Mesenchymal stem cell (in vitro differentiated cells and primary cell): ENCODE data around the gene CCDC51.

ENCODE experiments used
- DNase-seq: peaks from one replicate; pipeline ENCODE4 v3.0.0-alpha.2; 2013
- H2AFZ ChIP-seq: one replicate; pipeline ENCODE4 v1.6.1; 2013; ENCODE audit warnings: low read depth, mild to moderate bottlenecking, control low read depth, inconsistent platforms, low read length, moderate library complexity
- H2AK5ac ChIP-seq: 2 replicates; pipeline ENCODE4 v1.6.1; 2013; ENCODE audit warnings: low read length, moderate library complexity, mild to moderate bottlenecking, inconsistent platforms; ENCODE audit not compliant: severe bottlenecking
- H2BK120ac ChIP-seq: one replicate; pipeline ENCODE4 v1.6.1; 2013; ENCODE audit warnings: low read depth, mild to moderate bottlenecking, inconsistent platforms, low read length, moderate library complexity
- H2BK12ac ChIP-seq, 2 experiments: one replicate each; pipeline ENCODE4 v1.6.1; 2013; ENCODE audit warnings: inconsistent platforms in 2 of 2, low read length in 2 of 2, mild to moderate bottlenecking in 2 of 2, moderate library complexity in 2 of 2, control low read depth in 1 of 2
- H2BK15ac ChIP-seq: one replicate; pipeline ENCODE4 v1.6.1; 2013; ENCODE audit warnings: mild to moderate bottlenecking, low read depth, inconsistent platforms; ENCODE audit not compliant: poor library complexity, severe bottlenecking
- H2BK5ac ChIP-seq: 2 replicates; pipeline ENCODE4 v1.6.1; 2013; ENCODE audit warnings: low read depth, mild to moderate bottlenecking, low read length, control low read depth, inconsistent platforms; ENCODE audit not compliant: poor library complexity, severe bottlenecking
- H3K14ac ChIP-seq, 2 experiments: one replicate each; pipeline ENCODE4 v1.6.1; 2013; ENCODE audit warnings: inconsistent platforms in 2 of 2, low read length in 2 of 2, control low read depth in 1 of 2, mild to moderate bottlenecking in 1 of 2, moderate library complexity in 1 of 2
- H3K18ac ChIP-seq, 2 experiments: one replicate each; pipeline ENCODE4 v1.6.1; 2013; ENCODE audit warnings: inconsistent platforms in 2 of 2, low read length in 2 of 2, control low read depth in 1 of 2, low read depth in 1 of 2, mild to moderate bottlenecking in 1 of 2
- H3K23ac ChIP-seq, 2 experiments: one replicate each; pipeline ENCODE4 v1.6.1; 2013; ENCODE audit warnings: inconsistent platforms in 2 of 2, low read length in 2 of 2, mild to moderate bottlenecking in 2 of 2, moderate library complexity in 2 of 2, control low read depth in 1 of 2
- H3K27ac ChIP-seq: 2 replicates; pipeline ENCODE4 v1.5.1; 2013; ENCODE audit warnings: mild to moderate bottlenecking, moderate library complexity, low read length, control low read depth, inconsistent platforms; ENCODE audit not compliant: poor library complexity, severe bottlenecking
- H3K27me3 ChIP-seq, 2 experiments: 2 replicates each; pipeline versions ENCODE4 v1.6.1 to v1.7.0; 2013; ENCODE audit warnings: low read length in 2 of 2, mild to moderate bottlenecking in 2 of 2, moderate library complexity in 2 of 2, control low read depth in 1 of 2, inconsistent platforms in 1 of 2; ENCODE audit not compliant: control insufficient read depth in 1 of 2, insufficient read depth in 1 of 2
- H3K36me3 ChIP-seq, 2 experiments: 2 replicates each; pipeline versions ENCODE4 v1.6.1 to v1.7.0; 2013; ENCODE audit warnings: low read length in 2 of 2, control low read depth in 1 of 2, inconsistent platforms in 1 of 2, low read depth in 1 of 2, mild to moderate bottlenecking in 1 of 2; ENCODE audit not compliant: insufficient read depth in 2 of 2, control insufficient read depth in 1 of 2
- H3K4ac ChIP-seq, 2 experiments: one replicate each; pipeline ENCODE4 v1.6.1; 2013; ENCODE audit warnings: inconsistent platforms in 2 of 2, low read length in 2 of 2, mild to moderate bottlenecking in 2 of 2, moderate library complexity in 2 of 2, control low read depth in 1 of 2, low read depth in 1 of 2
- H3K4me1 ChIP-seq: 2 replicates; pipeline ENCODE4 v1.6.1; 2013; ENCODE audit warnings: low read depth, low read length, control low read depth; ENCODE audit not compliant: control insufficient read depth, insufficient read depth
- H3K4me2 ChIP-seq: 2 replicates; pipeline ENCODE4 v1.6.1; 2013; ENCODE audit warnings: low read length, mild to moderate bottlenecking, inconsistent platforms; ENCODE audit not compliant: poor library complexity, severe bottlenecking
- H3K4me3 ChIP-seq, 2 experiments: 2 replicates each; pipeline versions ENCODE4 v1.5.1 to v1.7.0; 2013; ENCODE audit warnings: low read length in 2 of 2, mild to moderate bottlenecking in 2 of 2, control low read depth in 1 of 2, low read depth in 1 of 2; ENCODE audit not compliant: insufficient read depth in 1 of 2
- H3K79me1 ChIP-seq: replicated peaks from 2 replicates; pipeline ENCODE4 v1.6.1; 2013; ENCODE audit warnings: mild to moderate bottlenecking, control low read depth, low read length, inconsistent platforms; ENCODE audit not compliant: poor library complexity, severe bottlenecking
- H3K9ac ChIP-seq: 2 replicates; pipeline ENCODE4 v1.7.0; 2013; ENCODE audit warnings: mild to moderate bottlenecking, low read length, moderate library complexity
- H3K9me3 ChIP-seq: 2 replicates; pipeline ENCODE4 v1.7.0; 2013; ENCODE audit warnings: mild to moderate bottlenecking, low read length; ENCODE audit not compliant: control insufficient read depth
- H4K8ac ChIP-seq: one replicate; pipeline ENCODE4 v1.6.1; 2013; ENCODE audit warnings: inconsistent platforms, mild to moderate bottlenecking, low read length, moderate library complexity
- H4K91ac ChIP-seq: one replicate; pipeline ENCODE4 v1.6.1; 2013; ENCODE audit warnings: mild to moderate bottlenecking, low read length, inconsistent platforms
- WGBS: methylation state at CpG from one replicate; pipeline ENCODE4 v1.1.7; 2013; ENCODE audit warnings: mixed read lengths; 5-methylcytosine and 5-hydroxymethylcytosine counted together

CCDC51 gene

DNA sequence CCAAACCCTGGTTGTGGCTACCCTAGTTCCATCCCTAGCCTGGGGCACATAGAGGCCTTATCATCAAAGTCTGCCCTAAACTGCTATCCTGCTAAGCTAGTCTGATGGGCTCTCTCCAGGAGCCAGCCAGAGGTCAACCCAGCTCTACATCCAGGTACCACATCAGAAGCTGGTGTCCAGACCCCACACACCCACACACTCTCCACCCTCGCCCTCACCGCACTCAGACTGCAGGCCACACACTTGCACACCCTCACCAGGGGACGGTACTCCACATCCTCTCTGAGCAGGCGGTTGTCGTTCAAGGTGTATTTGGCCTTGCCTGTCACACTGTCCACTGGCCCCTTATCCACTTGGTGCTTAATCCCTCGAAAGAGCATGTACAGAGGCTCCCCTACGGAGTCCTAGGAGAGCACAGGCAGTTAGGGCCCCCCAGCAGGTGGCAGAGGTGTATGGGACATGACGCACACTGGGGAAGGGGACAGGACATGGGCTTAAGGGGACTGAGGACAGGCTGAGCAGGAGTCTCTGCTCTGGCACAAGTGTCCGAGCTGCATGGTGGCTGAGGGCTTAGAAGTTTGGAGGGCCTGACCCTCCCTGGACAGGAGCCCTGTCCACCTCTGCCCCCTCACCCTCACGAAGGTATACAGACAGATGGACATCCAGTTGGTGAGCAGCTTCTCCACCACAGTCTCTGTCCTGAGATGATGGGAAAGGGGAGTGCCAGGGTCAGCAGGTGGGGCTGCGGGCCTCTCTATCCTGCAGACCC, 28.1 kb downstream of the CCDC51 start:
- Histone ChIP-seq H3K23ac (no peak overlapping the region), H3K79me1 (no peaks in the 10 kb centered on the region), H3K4me2 (no peak overlapping the region), H2BK15ac (no peak overlapping the region), H3K4me1 (no peaks in the 10 kb centered on the region), H2AFZ (no peak overlapping the region), H3K36me3 (peaks cover 90 to 96% of the 10 kb centered on the region in 2 experiments), H2BK5ac (no peak overlapping the region), H3K18ac (no peak overlapping the region), H3K4me3 (no peak overlapping the region), H3K9ac (no peak overlapping the region), H3K27ac (no peak overlapping the region), H3K4ac (no peak overlapping the region), H3K27me3 (no peaks in the 10 kb centered on the region), H3K9me3 (no peaks in the 10 kb centered on the region), H2BK120ac (no peak overlapping the region), H2BK12ac (no peak overlapping the region), H4K8ac (no peak overlapping the region), H4K91ac (no peak overlapping the region), H3K14ac (no peak overlapping the region), H2AK5ac (no peak overlapping the region)
- DNase-seq: no peak
- WGBS: 96% methylated on average over 10 of the region's 11 CpGs

DNA sequence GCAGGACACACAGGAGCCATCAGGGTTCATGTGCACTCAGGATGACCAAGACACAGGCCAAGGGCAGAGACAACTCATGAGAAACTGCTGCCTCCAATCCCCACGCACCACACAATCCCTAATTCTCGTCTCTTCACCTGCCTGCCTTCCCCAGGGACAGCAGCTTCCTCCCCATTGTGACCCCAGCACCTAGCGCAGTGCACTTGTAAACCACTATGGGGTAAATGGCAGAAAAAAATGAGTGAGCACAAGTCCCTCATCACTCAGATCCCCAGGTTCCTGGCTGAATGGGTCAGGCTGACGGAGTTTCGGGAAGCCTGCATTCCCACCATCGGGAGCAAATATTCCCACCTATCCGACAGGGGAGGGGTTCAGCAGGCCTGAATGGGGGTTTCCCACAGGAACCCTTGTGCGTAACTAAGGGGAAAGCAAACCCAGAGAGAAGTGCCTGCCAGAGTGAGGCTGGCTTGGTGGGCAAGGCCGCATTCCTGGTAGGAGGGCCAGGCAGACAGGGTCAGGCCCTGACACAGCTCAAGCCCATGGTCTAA, 28.8 kb downstream of the CCDC51 start:
- no peak overlapping the region for H3K4me2 ChIP-seq
- H3K14ac ChIP-seq: no peak overlapping the region
- no peak overlapping the region for H2BK5ac ChIP-seq
- no peak overlapping the region for H3K4me3 ChIP-seq
- no peak overlapping the region for H2BK12ac ChIP-seq
- no peak overlapping the region for H4K91ac ChIP-seq
- no peak overlapping the region for H3K23ac ChIP-seq
- no peak overlapping the region for H3K27ac ChIP-seq
- H3K9ac ChIP-seq: no peak overlapping the region
- peaks cover 90 to 99% of the 10 kb centered on the region in 2 experiments for H3K36me3 ChIP-seq
- H2AK5ac ChIP-seq: no peak overlapping the region
- H3K79me1 ChIP-seq: no peaks in the 10 kb centered on the region
- H2BK15ac ChIP-seq: no peak overlapping the region
- WGBS: 96% methylated on average over 9 of the region's 9 CpGs
- no peak for DNase-seq
- H4K8ac ChIP-seq: no peak overlapping the region
- H2BK120ac ChIP-seq: no peak overlapping the region
- H3K4me1 ChIP-seq: no peaks in the 10 kb centered on the region
- no peak overlapping the region for H3K18ac ChIP-seq
- no peaks in the 10 kb centered on the region for H3K27me3 ChIP-seq
- H2AFZ ChIP-seq: no peak overlapping the region
- H3K4ac ChIP-seq: no peak overlapping the region
- H3K9me3 ChIP-seq: no peaks in the 10 kb centered on the region

DNA sequence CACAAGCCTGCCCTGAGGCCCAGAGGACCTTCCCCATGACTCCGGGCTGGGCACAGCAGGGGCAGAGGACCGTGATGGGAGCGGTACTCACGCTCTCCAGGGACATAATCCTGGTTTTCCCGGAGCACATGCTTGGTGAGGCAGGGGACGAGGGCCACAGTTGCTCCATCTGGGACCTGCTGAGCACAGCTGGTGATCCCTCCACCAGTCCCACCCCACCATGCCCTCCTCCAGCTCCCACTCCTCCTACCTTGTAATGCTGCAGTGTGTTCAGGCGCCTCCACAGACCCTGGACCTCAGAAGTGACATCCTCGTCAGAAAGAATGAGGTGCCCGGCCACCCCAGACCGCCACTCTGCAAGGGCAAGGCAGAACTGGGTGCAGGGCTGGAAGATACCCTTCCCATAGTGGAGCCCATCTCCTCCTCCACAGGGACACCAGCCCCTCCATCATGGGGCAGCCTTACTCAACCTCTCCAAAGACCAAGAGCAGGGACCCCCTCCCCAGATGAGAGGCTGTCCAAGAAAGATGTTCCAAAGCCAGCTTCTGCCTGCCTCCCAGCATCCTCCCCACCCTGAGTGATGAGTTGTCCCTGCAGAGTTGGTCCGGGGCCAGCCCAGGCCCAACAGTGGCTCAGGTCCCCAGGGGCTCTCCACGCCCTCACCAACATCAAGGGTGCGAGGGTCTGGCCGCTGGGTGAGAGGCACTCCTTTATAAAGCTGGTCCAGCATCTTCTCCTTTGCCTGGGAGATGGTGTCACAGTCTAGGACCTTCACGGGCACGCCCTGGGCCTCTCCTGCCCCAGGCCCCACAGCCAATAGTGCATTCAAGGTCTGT, 29.5 kb downstream of the CCDC51 start:
- Histone ChIP-seq H3K27ac (no peak overlapping the region), H2BK120ac (no peak overlapping the region), H2AFZ (no peak overlapping the region), H2BK15ac (no peak overlapping the region), H3K4me1 (no peaks in the 10 kb centered on the region), H3K79me1 (no peaks in the 10 kb centered on the region), H3K27me3 (no peaks in the 10 kb centered on the region), H2BK12ac (no peak overlapping the region), H2AK5ac (no peak overlapping the region), H3K23ac (no peak overlapping the region), H4K91ac (no peak overlapping the region), H3K18ac (no peak overlapping the region), H3K4me2 (no peak overlapping the region), H3K4me3 (no peak overlapping the region), H3K14ac (no peak overlapping the region), H3K4ac (no peak overlapping the region), H3K9me3 (no peaks in the 10 kb centered on the region), H3K9ac (no peak overlapping the region), H2BK5ac (no peak overlapping the region), H3K36me3 (peaks cover 90 to 99% of the 10 kb centered on the region in 2 experiments), H4K8ac (no peak overlapping the region)
- WGBS: 97% methylated on average over 16 of the region's 16 CpGs
- DNase-seq: no peak
